GM12878 (cell line): ENCODE results near the gene ANAPC15. TPM values are rescaled to one million over a fixed set of nuclear protein-coding genes. Genes with fewer than 3 reads are reported as not detected.

Experiments
- ATAC-seq: fragments of 200-7000 bp; cut with Tn5 transposase; 3 replicates; pipeline ENCODE4 v1.9.1; 2020; ENCODE audit warnings: mild to moderate bottlenecking, moderate library complexity
- BruUV-seq: library from RNA; stranded (reverse); fragments of 400-500 nt; replicated peaks from 2 replicates; lab custom pipeline; 2021; lab: Mats Ljungman, UMichigan
- CTCF ChIA-PET: fragments of 300-600 bp; sonication (Branson Sonifier 250); formaldehyde crosslinking; extraction: SDS; loops from one replicate; lab custom pipeline; 2021; ENCODE audit warnings: inconsistent platforms; lab: Yijun Ruan, JAX
- POLR2A ChIA-PET: fragments of 350-600 bp; formaldehyde crosslinking; extraction: SDS; loops from one replicate; lab custom pipeline; 2021; ENCODE audit warnings: inconsistent platforms; lab: Charles Lee
- RAD21 ChIA-PET: fragments of 300-600 bp; sonication (Branson Sonifier 250); formaldehyde crosslinking; loops from one replicate; lab custom pipeline; 2023; ENCODE audit warnings: antibody characterized with exemption; ENCODE audit not compliant: unreplicated experiment; lab: Charles Lee
- SMC1A ChIA-PET: fragments of 300-600 bp; sonication (Branson Sonifier 250); formaldehyde crosslinking; loops from one replicate; lab custom pipeline; 2023; ENCODE audit not compliant: unreplicated experiment, uncharacterized antibody; lab: Charles Lee
- DNase-seq: peaks from one replicate; pipeline ENCODE4 v3.0.0-alpha.2; 2011; ENCODE audit warnings: low read depth, low spot score
- FAIRE-seq: peaks from 3 replicates; lab custom pipeline; 2011; peaks lifted over from hg19 to GRCh38; lab: Jason Lieb, UNC
- H2AFZ ChIP-seq: 2 replicates; pipeline ENCODE4 v1.6.0; 2011; ENCODE audit warnings: low read depth, low read length, control low read depth; ENCODE audit not compliant: control insufficient read depth
- H3K27ac ChIP-seq: 2 replicates; pipeline ENCODE4 v1.5.1; 2011; ENCODE audit warnings: control low read depth; ENCODE audit not compliant: control insufficient read depth, insufficient read depth
- H3K27me3 ChIP-seq, 2 experiments: replicated peaks in 1 of 2; 2 replicates each; pipeline versions ENCODE4 v1.6.0 to v1.6.1; 2011; ENCODE audit warnings: low read length in 1 of 2; ENCODE audit not compliant: control insufficient read depth in 2 of 2, insufficient read depth in 2 of 2
- H3K36me3 ChIP-seq, 2 experiments: 2 replicates each; pipeline ENCODE4 v1.5.1; 2011; ENCODE audit warnings: low read length in 1 of 2; ENCODE audit not compliant: control insufficient read depth in 2 of 2, insufficient read depth in 2 of 2
- H3K4me1 ChIP-seq: 2 replicates; pipeline ENCODE4 v1.6.1; 2011; ENCODE audit warnings: mild to moderate bottlenecking, low read length, moderate library complexity, mixed read lengths; ENCODE audit not compliant: control insufficient read depth, insufficient read depth
- H3K4me2 ChIP-seq: 2 replicates; pipeline ENCODE4 v1.6.0; 2011; ENCODE audit warnings: control low read depth; ENCODE audit not compliant: control insufficient read depth, insufficient read depth
- H3K4me3 ChIP-seq: fragments of 200-600 bp; sonication (generic); 2 replicates; pipeline ENCODE4 v1.5.1; 2016
- H3K79me2 ChIP-seq: 2 replicates; pipeline ENCODE4 v1.6.0; 2011; ENCODE audit warnings: low read length; ENCODE audit not compliant: control insufficient read depth, insufficient read depth
- H3K9ac ChIP-seq: 2 replicates; pipeline ENCODE4 v1.8.0; 2011; ENCODE audit warnings: low read length, control low read depth, mixed read lengths; ENCODE audit not compliant: control insufficient read depth, insufficient read depth
- H3K9me3 ChIP-seq: replicated peaks from 3 replicates; pipeline ENCODE4 v1.5.1; 2011; ENCODE audit warnings: mild to moderate bottlenecking, low read length; ENCODE audit not compliant: control insufficient read depth, insufficient read depth
- H4K20me1 ChIP-seq: 2 replicates; pipeline ENCODE4 v1.6.0; 2011; ENCODE audit not compliant: control insufficient read depth, insufficient read depth
- BRCA1 ChIP-seq: IDR thresholded peaks from 2 replicates; pipeline ENCODE4 v1.6.1; 2011; ENCODE audit warnings: low read depth, low read length, improper control_type of control experiment
- CREB1 ChIP-seq: IDR thresholded peaks from 2 replicates; pipeline ENCODE4 v1.6.1; 2012; ENCODE audit warnings: low read depth, mild to moderate bottlenecking, inconsistent platforms
- EGR1 ChIP-seq, 2 experiments: IDR thresholded peaks; 1 replicate in 1 of 2; 2 replicates in 1 of 2; pipeline ENCODE4 v1.6.1; 2011 to 2012; ENCODE audit warnings: low read depth in 2 of 2, low read length in 2 of 2, borderline replicate concordance in 1 of 2, mild to moderate bottlenecking in 1 of 2, moderate library complexity in 1 of 2
- HDAC2 ChIP-seq: fragments of 200-600 bp; sonication (generic); IDR thresholded peaks from 2 replicates; pipeline ENCODE4 v1.6.1; 2017
- IKZF1 ChIP-seq: fragments of 450-650 bp; conservative IDR thresholded peaks from 2 replicates; pipeline ENCODE4 v1.6.1; 2017; ENCODE audit warnings: antibody characterized with exemption, mild to moderate bottlenecking
- MTA2 ChIP-seq: fragments of 450-650 bp; IDR thresholded peaks from 2 replicates; pipeline ENCODE4 v1.6.1; 2016; ENCODE audit warnings: low read depth, mild to moderate bottlenecking, moderate library complexity
- MYC ChIP-seq: IDR thresholded peaks from 2 replicates; pipeline ENCODE4 v1.6.1; 2011; ENCODE audit warnings: mild to moderate bottlenecking, low read length, moderate library complexity, inconsistent platforms; ENCODE audit not compliant: insufficient read depth, insufficient replicate concordance, insufficient read length, severe bottlenecking
- POLR2AphosphoS5 ChIP-seq: IDR thresholded peaks from 2 replicates; pipeline ENCODE4 v1.6.1; 2011; ENCODE audit warnings: mild to moderate bottlenecking, low read length, inconsistent platforms
- RB1 ChIP-seq: fragments of 450-650 bp; formaldehyde crosslinking; IDR thresholded peaks from 2 replicates; pipeline ENCODE4 v1.6.1; 2017; ENCODE audit warnings: mild to moderate bottlenecking, borderline replicate concordance
- RBBP5 ChIP-seq: fragments of 200-600 bp; sonication (generic); conservative IDR thresholded peaks from 2 replicates; pipeline ENCODE4 v1.6.1; 2016
- REST ChIP-seq: IDR thresholded peaks from 2 replicates; pipeline ENCODE4 v1.6.1; 2012; ENCODE audit warnings: mild to moderate bottlenecking, low read depth, low read length
- SIN3A ChIP-seq: IDR thresholded peaks from 2 replicates; pipeline ENCODE4 v1.6.1; 2012; ENCODE audit warnings: low read depth, low read length, improper control_type of control experiment
- SUZ12 ChIP-seq: fragments of 200-600 bp; sonication (generic); IDR thresholded peaks from one replicate; pipeline ENCODE4 v1.6.1; 2018; ENCODE audit warnings: antibody characterized with exemption, mild to moderate bottlenecking; ENCODE audit not compliant: unreplicated experiment
- USF1 ChIP-seq: IDR thresholded peaks from 2 replicates; pipeline ENCODE4 v1.6.1; 2011; ENCODE audit warnings: borderline replicate concordance, low read depth, mild to moderate bottlenecking, moderate library complexity, mixed read lengths, low read length; ENCODE audit not compliant: insufficient read depth; ENCODE audit errors: extremely low read length
- ZNF217 ChIP-seq: fragments of 450-650 bp; IDR thresholded peaks from 2 replicates; pipeline ENCODE4 v1.6.1; 2017; ENCODE audit warnings: antibody characterized with exemption, mild to moderate bottlenecking
- ZNF592 ChIP-seq: fragments of 450-650 bp; IDR thresholded peaks from 2 replicates; pipeline ENCODE4 v1.6.1; 2017; ENCODE audit warnings: mild to moderate bottlenecking, moderate library complexity
- in situ Hi-C: fragments of 300-500 bp; cut with MboI; formaldehyde crosslinking; loops from 9 replicates; pipeline ENCODE4 v1.14.3; 2018; ENCODE audit warnings: mixed read lengths
- intact Hi-C: fragments of 100-400 bp; cut with micrococcal nuclease; formaldehyde crosslinking; loops from one replicate; pipeline ENCODE4 v1.14.2; 2022; ENCODE audit not compliant: unreplicated experiment
- polyA plus RNA-seq, 11 experiments: library from polyadenylated mRNA; depleted of rRNA in 4 of 11; unstranded in 6 of 11; stranded (reverse) in 5 of 11; fragments of >200 nt; fragmentation: Nextera tagmentation in 4 of 11; fragmentation: Illumina TruSeq in 1 of 11; extraction: Ambion mirVana in 4 of 11; extraction: Trizol in 1 of 11; gene quantifications; 1 replicate in 1 of 11; 2 replicates in 10 of 11; pipeline versions ENCODE4 v1.2.1 to v1.2.3, GENCODE V29; 2011 to 2016; ENCODE audit warnings: inconsistent platforms in 2 of 11, missing spikeins in 2 of 11, low read depth in 1 of 11
- total RNA-seq, 4 experiments: library from RNA; depleted of rRNA in 3 of 4; stranded (reverse); fragments of >200 nt in 3 of 4; fragmentation: Illumina TruSeq in 1 of 4; extraction: Trizol in 1 of 4; gene quantifications; 2 replicates each; pipeline versions ENCODE4 v1.2.1 to v1.2.3, GENCODE V29; 2013 to 2021

ANAPC15 gene
- total and polyA plus RNA-seq, 10 of the 15 experiments (the other 5 are each of a cell fraction or from before 2014, with no cell fraction given), result 83.4 to 372 (median 103) TPM

GRCh38 chr11:72066855-72067254, 45.6 kb downstream of the ANAPC15 start:
- FAIRE-seq, result no peak
- POLR2A ChIA-PET, result interaction anchor here (0.7 to 2.6 kb wide), 2 partner anchors 10 to 29 kb away, joined by 3 to 16 read pairs; no protein-coding TSS in a partner anchor
- no peak for DNase-seq
- Histone ChIP-seq H3K9me3 (no peaks in the 10 kb centered on the region), H4K20me1 (no peaks in the 10 kb centered on the region), H3K9ac (no peak overlapping the region), H2AFZ (no peak overlapping the region), H3K27ac (no peak overlapping the region), H3K79me2 (peaks cover 37% of the 10 kb centered on the region), H3K4me2 (no peak overlapping the region), H3K27me3 (no peaks in the 10 kb centered on the region), H3K4me1 (peaks cover 27% of the 10 kb centered on the region), H3K4me3 (no peak overlapping the region), H3K36me3 (peaks cover 1 to 5% of the 10 kb centered on the region in 2 experiments; a peak in 3 of 4 replicates)
- no TSS peak for BruUV-seq
- TF ChIP-seq HDAC2 (no peak), RB1 (no peak), MTA2 (no peak), MYC (no peak), RBBP5 (no peak), ZNF217 (no peak), POLR2AphosphoS5 (no peak), IKZF1 (no peak), REST (no peak), USF1 (no peak), EGR1 (IDR thresholded peaks at IDR 0.05; ENCODE audit: borderline replicate concordance in 1 of 2, low read depth in 2 of 2, low read length in 2 of 2) (no peak), BRCA1 (no peak), SIN3A (no peak), CREB1 (no peak), ZNF592 (no peak), SUZ12 (no peak)
- SMC1A ChIA-PET, result interaction anchor here (0.8 to 3.7 kb wide), 8 partner anchors 11 to 90 kb away, joined by 3 to 21 read pairs (median 5); no protein-coding TSS in a partner anchor
- no peak for ATAC-seq
- intact Hi-C loops, result no loop called here
- RAD21 ChIA-PET, result interaction anchor here (1.2 to 7.8 kb wide), 3 partner anchors 23 to 77 kb away, joined by 3 to 46 read pairs (median 3); no protein-coding TSS in a partner anchor
- in situ Hi-C loops, result no loop called here
- CTCF ChIA-PET, result interaction anchor here (1.0 to 2.6 kb wide), 8 partner anchors 8 to 348 kb away, joined by 3 to 9 read pairs (median 4); no protein-coding TSS in a partner anchor
